IMR-90 (cell line): ENCODE data around the gene MEN1. TPM values are rescaled to one million over a fixed set of nuclear protein-coding genes. Genes with fewer than 3 reads are reported as not detected.

Experiments
- ATAC-seq: fragments of 200-7000 bp; cut with Tn5 transposase; 2 replicates; pipeline ENCODE4 v1.9.1; 2020; ENCODE audit warnings: low read depth, mild to moderate bottlenecking, moderate library complexity
- BruUV-seq: library from RNA; stranded (reverse); fragments of 400-500 nt; replicated peaks from 2 replicates; lab custom pipeline; 2021; lab: Mats Ljungman, UMichigan
- CTCF ChIA-PET: fragments of 300-600 bp; formaldehyde crosslinking; extraction: SDS; loops from one replicate; lab custom pipeline; 2021; ENCODE audit warnings: antibody characterized with exemption; lab: Yijun Ruan, JAX
- POLR2A ChIA-PET: fragments of 300-600 bp; sonication (Branson Sonifier 250); formaldehyde crosslinking; loops from one replicate; lab custom pipeline; 2022; ENCODE audit warnings: antibody characterized with exemption; ENCODE audit not compliant: unreplicated experiment; lab: Charles Lee
- DNase-seq: peaks from one replicate; pipeline ENCODE4 v3.0.0; 2013
- H2AFZ ChIP-seq: replicated peaks from 2 replicates; pipeline ENCODE3; 2013; ENCODE audit warnings: low read length, mild to moderate bottlenecking; ENCODE audit not compliant: poor library complexity
- H2AK5ac ChIP-seq: 2 replicates; pipeline ENCODE4 v1.6.1; 2013; ENCODE audit warnings: low read depth, low read length, inconsistent platforms
- H2AK9ac ChIP-seq: replicated peaks from 2 replicates; pipeline ENCODE3; 2013; ENCODE audit warnings: mild to moderate bottlenecking, low read depth, low read length, moderate library complexity; ENCODE audit not compliant: poor library complexity
- H2BK120ac ChIP-seq: 2 replicates; pipeline ENCODE4 v1.6.1; 2013; ENCODE audit warnings: low read depth, low read length, inconsistent platforms
- H2BK15ac ChIP-seq: 3 replicates; pipeline ENCODE4 v1.6.1; 2013; ENCODE audit warnings: low read depth, low read length, inconsistent platforms
- H2BK20ac ChIP-seq: 2 replicates; pipeline ENCODE4 v1.6.1; 2013; ENCODE audit warnings: low read depth, mild to moderate bottlenecking, inconsistent platforms, low read length, moderate library complexity
- H2BK5ac ChIP-seq: 2 replicates; pipeline ENCODE4 v1.6.1; 2013; ENCODE audit warnings: mild to moderate bottlenecking, low read depth, low read length, inconsistent platforms; ENCODE audit not compliant: poor library complexity, severe bottlenecking
- H3K14ac ChIP-seq: replicated peaks from 2 replicates; pipeline ENCODE4 v1.6.1; 2013; ENCODE audit warnings: low read depth, low read length, inconsistent platforms
- H3K18ac ChIP-seq: 2 replicates; pipeline ENCODE4 v1.6.1; 2013; ENCODE audit warnings: low read depth, low read length, control low read depth
- H3K23ac ChIP-seq: 2 replicates; pipeline ENCODE4 v1.6.1; 2013; ENCODE audit warnings: low read depth, low read length, inconsistent platforms
- H3K27ac ChIP-seq: 2 replicates; pipeline ENCODE4 v1.5.1; 2013; ENCODE audit warnings: mild to moderate bottlenecking, control low read depth, low read length; ENCODE audit not compliant: insufficient read depth
- H3K27me3 ChIP-seq: 2 replicates; pipeline ENCODE4 v1.6.1; 2013; ENCODE audit warnings: low read length; ENCODE audit not compliant: control insufficient read depth, insufficient read depth
- H3K36me3 ChIP-seq: 2 replicates; pipeline ENCODE4 v1.6.1; 2013; ENCODE audit warnings: low read length, mixed read lengths; ENCODE audit not compliant: control insufficient read depth, insufficient read depth
- H3K4ac ChIP-seq: 2 replicates; pipeline ENCODE4 v1.6.1; 2013; ENCODE audit warnings: low read depth, low read length, inconsistent platforms
- H3K4me1 ChIP-seq: 2 replicates; pipeline ENCODE4 v1.6.1; 2013; ENCODE audit warnings: low read length, mixed read lengths; ENCODE audit not compliant: control insufficient read depth, insufficient read depth
- H3K4me2 ChIP-seq: 2 replicates; pipeline ENCODE4 v1.6.1; 2013; ENCODE audit warnings: low read depth, mild to moderate bottlenecking, control low read depth, low read length, moderate library complexity
- H3K4me3 ChIP-seq: 2 replicates; pipeline ENCODE4 v1.5.1; 2013; ENCODE audit warnings: low read depth, mild to moderate bottlenecking, control low read depth, low read length, moderate library complexity; ENCODE audit not compliant: insufficient read depth
- H3K56ac ChIP-seq: 2 replicates; pipeline ENCODE4 v1.6.1; 2013; ENCODE audit warnings: low read length, inconsistent platforms; ENCODE audit not compliant: insufficient read depth; ENCODE audit errors: extremely low read depth
- H3K79me1 ChIP-seq, 2 experiments: 2 replicates each; pipeline ENCODE4 v1.6.1; 2013; ENCODE audit warnings: low read length in 2 of 2, inconsistent platforms in 1 of 2, low read depth in 1 of 2
- H3K9ac ChIP-seq: 2 replicates; pipeline ENCODE4 v1.6.1; 2013; ENCODE audit warnings: low read depth, low read length, control low read depth
- H3K9me1 ChIP-seq: 2 replicates; pipeline ENCODE4 v1.6.1; 2013; ENCODE audit warnings: low read length, inconsistent platforms; ENCODE audit not compliant: insufficient read depth
- H3K9me3 ChIP-seq: 2 replicates; pipeline ENCODE4 v1.6.1; 2013; ENCODE audit warnings: low read length; ENCODE audit not compliant: control insufficient read depth, insufficient read depth
- H4K20me1 ChIP-seq: 2 replicates; pipeline ENCODE4 v1.6.1; 2013; ENCODE audit warnings: low read length, inconsistent platforms; ENCODE audit not compliant: insufficient read depth
- H4K5ac ChIP-seq: 2 replicates; pipeline ENCODE4 v1.6.1; 2013; ENCODE audit warnings: mild to moderate bottlenecking, low read depth, low read length, control low read depth
- H4K8ac ChIP-seq, 2 experiments: 2 replicates each; pipeline ENCODE4 v1.6.1; 2013; ENCODE audit warnings: low read depth in 2 of 2, low read length in 2 of 2, control low read depth in 1 of 2, inconsistent platforms in 1 of 2
- H4K91ac ChIP-seq: 2 replicates; pipeline ENCODE4 v1.6.1; 2013; ENCODE audit warnings: low read depth, low read length, inconsistent platforms; ENCODE audit not compliant: insufficient read depth
- CHD1 ChIP-seq: IDR thresholded peaks from 2 replicates; pipeline ENCODE4 v1.6.1; 2012; ENCODE audit warnings: low read depth, low read length, improper control_type of control experiment
- FOS ChIP-seq: fragments of 150-350 bp; IDR thresholded peaks from 2 replicates; pipeline ENCODE4 v1.6.1; 2016; ENCODE audit warnings: low read depth, low read length
- MAFK ChIP-seq: IDR thresholded peaks from 2 replicates; pipeline ENCODE4 v1.6.1; 2012; ENCODE audit warnings: low read depth, low read length, improper control_type of control experiment
- MXI1 ChIP-seq: IDR thresholded peaks from 2 replicates; pipeline ENCODE4 v1.6.1; 2012; ENCODE audit warnings: low read depth, mild to moderate bottlenecking, low read length, moderate library complexity, borderline replicate concordance
- NFE2L2 ChIP-seq: fragments of 150-350 bp; IDR thresholded peaks from 2 replicates; pipeline ENCODE4 v1.6.1; 2016; ENCODE audit warnings: low read depth, mild to moderate bottlenecking, low read length
- RCOR1 ChIP-seq: IDR thresholded peaks from 2 replicates; pipeline ENCODE4 v1.6.1; 2012; ENCODE audit warnings: mild to moderate bottlenecking, low read length, improper control_type of control experiment; ENCODE audit not compliant: insufficient replicate concordance
- RFX5 ChIP-seq: IDR thresholded peaks from 2 replicates; pipeline ENCODE4 v1.8.0; 2012; ENCODE audit warnings: low read depth, mild to moderate bottlenecking, low read length, moderate library complexity
- SMC3 ChIP-seq: fragments of 150-350 bp; IDR thresholded peaks from 2 replicates; pipeline ENCODE4 v1.6.1; 2016; ENCODE audit warnings: low read depth, mild to moderate bottlenecking, antibody characterized with exemption, low read length, moderate library complexity
- WGBS, 2 experiments: methylation state at CpG; one replicate each; pipeline versions ENCODE4 v1.1.5 to v1.1.7; 2013; ENCODE audit warnings: missing lambda C conversion rate in 2 of 2; ENCODE audit not compliant: insufficient read length in 1 of 2; ENCODE audit errors: extremely low coverage in 2 of 2; 5-methylcytosine and 5-hydroxymethylcytosine counted together
- dilution Hi-C: fragments of 300-500 bp; cut with HindIII; formaldehyde crosslinking; loops from one replicate; pipeline ENCODE4 v1.14.3; 2018; ENCODE audit warnings: low sequenced_read_pairs; ENCODE audit not compliant: unreplicated experiment
- in situ Hi-C: fragments of 300-500 bp; cut with MboI; formaldehyde crosslinking; loops from 3 replicates; pipeline ENCODE4 v1.14.3; 2019; ENCODE audit warnings: low sequenced_read_pairs, inconsistent platforms, mixed read lengths
- intact Hi-C: fragments of 100-400 bp; cut with micrococcal nuclease; formaldehyde crosslinking; loops from 2 replicates; pipeline ENCODE4 v1.10.0; 2022
- polyA plus RNA-seq, 3 experiments: library from polyadenylated mRNA; depleted of rRNA; stranded (reverse); fragments of >200 nt; gene quantifications; 2 replicates each; pipeline ENCODE4 v1.2.3, GENCODE V29; 2012; ENCODE audit warnings: low replicate concordance in 1 of 3
- total RNA-seq: library from RNA; depleted of rRNA; stranded (reverse); fragments of >200 nt; gene quantifications from 2 replicates; pipeline ENCODE4 v1.2.3, GENCODE V29; 2012
- TF ChIP-seq, protein P1 (sequence below): fragments of 150-350 bp; IDR thresholded peaks from 2 replicates; pipeline ENCODE4 v1.6.1; 2016; ENCODE audit warnings: low read depth, mild to moderate bottlenecking, low read length, moderate library complexity, borderline replicate concordance
- TF ChIP-seq, protein P2 (sequence below): fragments of 150-350 bp; IDR thresholded peaks from 2 replicates; pipeline ENCODE4 v1.6.1; 2017; ENCODE audit warnings: mild to moderate bottlenecking, antibody characterized with exemption, low read length, low read depth
- TF ChIP-seq, protein P3 (sequence below): conservative IDR thresholded peaks from 2 replicates; pipeline ENCODE4 v1.5.1; 2012; ENCODE audit warnings: mild to moderate bottlenecking, low read depth, low read length, improper control_type of control experiment

The MEN1 gene
- total and polyA plus RNA-seq, 2 of the 4 experiments (the other 2 are of a cell fraction): 8.8 to 35.7 TPM

DNA sequence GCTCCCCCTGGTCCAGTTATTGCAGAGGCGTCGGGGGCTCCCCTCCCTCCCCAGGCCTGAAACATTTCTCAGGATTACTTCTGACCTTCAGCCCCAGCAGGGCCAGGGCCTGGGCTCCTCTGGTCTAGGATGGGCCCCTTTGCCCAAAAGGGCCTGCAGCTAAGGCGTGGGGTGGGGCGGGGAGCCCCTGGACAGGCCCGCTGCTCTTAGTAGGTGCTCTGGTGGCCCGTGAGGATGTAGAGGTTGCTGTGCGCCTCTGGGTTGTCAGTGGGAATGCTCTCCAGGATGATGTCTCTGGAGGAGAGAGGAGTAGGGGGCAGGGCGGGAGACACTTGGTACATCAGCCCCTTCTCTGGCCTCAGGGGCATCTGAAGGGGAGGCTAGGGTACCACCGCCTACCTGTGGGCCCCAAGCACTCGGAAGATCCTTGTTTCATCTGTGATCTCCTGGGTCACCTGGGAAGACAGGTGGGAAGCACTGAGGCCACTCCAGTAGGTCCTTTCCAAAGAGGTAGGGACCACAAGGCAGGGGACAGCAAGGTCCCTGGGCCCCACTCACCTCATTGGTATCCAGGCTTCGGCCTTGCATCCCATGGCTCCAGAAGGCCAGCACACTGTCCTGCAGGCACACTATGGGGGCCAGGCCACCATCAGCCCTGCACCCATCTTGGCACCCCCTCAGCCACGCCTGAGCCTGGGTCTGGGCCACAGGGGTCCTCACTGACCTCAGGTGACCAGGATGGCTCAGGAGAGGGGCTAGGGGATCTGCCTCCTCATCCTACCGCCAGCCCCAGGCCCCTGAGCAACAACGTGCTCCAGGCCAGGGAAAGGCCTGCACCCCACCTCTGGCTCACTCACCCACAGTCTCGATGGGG is 20.8 kb downstream of the MEN1 start:
- Histone ChIP-seq H2BK20ac (no peak overlapping the region), H2AK5ac (no peak overlapping the region), H3K4me1 (no peaks in the 10 kb centered on the region), H3K9me3 (no peaks in the 10 kb centered on the region), H3K9ac (no peak overlapping the region), H2BK120ac (no peak overlapping the region), H3K14ac (no peak overlapping the region), H2BK15ac (no peak overlapping the region), H3K27ac (no peak overlapping the region), H2AK9ac (peak overlapping the region; percentile 65), H4K20me1 (no peaks in the 10 kb centered on the region), H3K4ac (no peak overlapping the region), H4K91ac (no peak overlapping the region), H3K4me3 (no peak overlapping the region), H3K56ac (no peak overlapping the region), H3K36me3 (peaks cover 17% of the 10 kb centered on the region), H3K79me1 (no peaks in the 10 kb centered on the region), H3K18ac (no peak overlapping the region), H3K23ac (no peak overlapping the region), H3K9me1 (no peaks in the 10 kb centered on the region), H4K8ac (no peak overlapping the region), H2BK5ac (no peak overlapping the region), H4K5ac (no peak overlapping the region), H3K4me2 (no peak overlapping the region), H2AFZ (no peak overlapping the region), H3K27me3 (no peaks in the 10 kb centered on the region)
- POLR2A ChIA-PET: no interaction called here
- no TSS peak for BruUV-seq
- TF ChIP-seq FOS (no peak), RFX5 (no peak), RCOR1 (no peak), MXI1 (no peak), CHD1 (no peak), MAFK (no peak), NFE2L2 (no peak), SMC3 (no peak)
- TF ChIP-seq, protein P1, sequence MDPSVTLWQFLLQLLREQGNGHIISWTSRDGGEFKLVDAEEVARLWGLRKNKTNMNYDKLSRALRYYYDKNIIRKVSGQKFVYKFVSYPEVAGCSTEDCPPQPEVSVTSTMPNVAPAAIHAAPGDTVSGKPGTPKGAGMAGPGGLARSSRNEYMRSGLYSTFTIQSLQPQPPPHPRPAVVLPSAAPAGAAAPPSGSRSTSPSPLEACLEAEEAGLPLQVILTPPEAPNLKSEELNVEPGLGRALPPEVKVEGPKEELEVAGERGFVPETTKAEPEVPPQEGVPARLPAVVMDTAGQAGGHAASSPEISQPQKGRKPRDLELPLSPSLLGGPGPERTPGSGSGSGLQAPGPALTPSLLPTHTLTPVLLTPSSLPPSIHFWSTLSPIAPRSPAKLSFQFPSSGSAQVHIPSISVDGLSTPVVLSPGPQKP: no peak
- TF ChIP-seq, protein P2, sequence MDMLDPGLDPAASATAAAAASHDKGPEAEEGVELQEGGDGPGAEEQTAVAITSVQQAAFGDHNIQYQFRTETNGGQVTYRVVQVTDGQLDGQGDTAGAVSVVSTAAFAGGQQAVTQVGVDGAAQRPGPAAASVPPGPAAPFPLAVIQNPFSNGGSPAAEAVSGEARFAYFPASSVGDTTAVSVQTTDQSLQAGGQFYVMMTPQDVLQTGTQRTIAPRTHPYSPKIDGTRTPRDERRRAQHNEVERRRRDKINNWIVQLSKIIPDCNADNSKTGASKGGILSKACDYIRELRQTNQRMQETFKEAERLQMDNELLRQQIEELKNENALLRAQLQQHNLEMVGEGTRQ: no peak
- TF ChIP-seq, protein P3, sequence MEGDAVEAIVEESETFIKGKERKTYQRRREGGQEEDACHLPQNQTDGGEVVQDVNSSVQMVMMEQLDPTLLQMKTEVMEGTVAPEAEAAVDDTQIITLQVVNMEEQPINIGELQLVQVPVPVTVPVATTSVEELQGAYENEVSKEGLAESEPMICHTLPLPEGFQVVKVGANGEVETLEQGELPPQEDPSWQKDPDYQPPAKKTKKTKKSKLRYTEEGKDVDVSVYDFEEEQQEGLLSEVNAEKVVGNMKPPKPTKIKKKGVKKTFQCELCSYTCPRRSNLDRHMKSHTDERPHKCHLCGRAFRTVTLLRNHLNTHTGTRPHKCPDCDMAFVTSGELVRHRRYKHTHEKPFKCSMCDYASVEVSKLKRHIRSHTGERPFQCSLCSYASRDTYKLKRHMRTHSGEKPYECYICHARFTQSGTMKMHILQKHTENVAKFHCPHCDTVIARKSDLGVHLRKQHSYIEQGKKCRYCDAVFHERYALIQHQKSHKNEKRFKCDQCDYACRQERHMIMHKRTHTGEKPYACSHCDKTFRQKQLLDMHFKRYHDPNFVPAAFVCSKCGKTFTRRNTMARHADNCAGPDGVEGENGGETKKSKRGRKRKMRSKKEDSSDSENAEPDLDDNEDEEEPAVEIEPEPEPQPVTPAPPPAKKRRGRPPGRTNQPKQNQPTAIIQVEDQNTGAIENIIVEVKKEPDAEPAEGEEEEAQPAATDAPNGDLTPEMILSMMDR: no peak
- in situ Hi-C loops: no loop called here
- ATAC-seq: no peak
- intact Hi-C loops: no loop called here
- 97% methylated on average over 5 of the region's 15 CpGs; no CpG with 5 or more reads in 1 of the 2 experiments for WGBS, 2 experiments
- DNase-seq: no peak
- CTCF ChIA-PET: no interaction called here
- dilution Hi-C loops: no loop called here
